Glutamatergic neuron (in vitro differentiated cells): ENCODE data around the gene CYP8B1. TPM values are rescaled to one million over a fixed set of nuclear protein-coding genes. Genes with fewer than 3 reads are reported as not detected.

ENCODE experiments used
- DNase-seq: peaks from one replicate; pipeline ENCODE4 v3.0.0; 2022
- H3K27ac Mint-ChIP-seq: one replicate; pipeline ENCODE4 v1.8.0; 2020; ENCODE audit warnings: mild to moderate bottlenecking, mixed read lengths, inconsistent platforms; ENCODE audit not compliant: unreplicated experiment
- H3K27me3 Mint-ChIP-seq: one replicate; pipeline ENCODE4 v1.8.0; 2020; ENCODE audit warnings: mild to moderate bottlenecking, moderate library complexity, mixed read lengths, inconsistent platforms; ENCODE audit not compliant: unreplicated experiment
- H3K36me3 Mint-ChIP-seq: one replicate; pipeline ENCODE4 v1.8.0; 2020; ENCODE audit warnings: mild to moderate bottlenecking, mixed read lengths, inconsistent platforms; ENCODE audit not compliant: unreplicated experiment
- H3K4me1 Mint-ChIP-seq: one replicate; pipeline ENCODE4 v1.8.0; 2020; ENCODE audit warnings: mild to moderate bottlenecking, low read depth, mixed read lengths, inconsistent platforms; ENCODE audit not compliant: unreplicated experiment
- H3K4me3 Mint-ChIP-seq: one replicate; pipeline ENCODE4 v1.8.0; 2020; ENCODE audit warnings: mild to moderate bottlenecking, mixed read lengths, inconsistent platforms; ENCODE audit not compliant: unreplicated experiment
- H3K9me3 Mint-ChIP-seq: one replicate; pipeline ENCODE4 v1.8.0; 2020; ENCODE audit warnings: mild to moderate bottlenecking, moderate library complexity, mixed read lengths, inconsistent platforms; ENCODE audit not compliant: unreplicated experiment
- total RNA-seq: library from RNA; stranded (reverse); fragmentation: NEBNext Ultra II Directional; extraction: Animal tissue kit (Norgen Biotek cat#: 25700); gene quantifications from one replicate; pipeline ENCODE4 v1.2.1, GENCODE V29; 2021; ENCODE audit not compliant: unreplicated experiment
- TF ChIP-seq, protein P1 (sequence below): fragments of 200-600 bp; sonication (generic); IDR thresholded peaks from one replicate; pipeline ENCODE4 v1.5.0; 2021; ENCODE audit not compliant: partially characterized antibody, unreplicated experiment

CYP8B1 gene
- total RNA-seq, 1 donor from 2014 or later: not detected

GRCh38 chr3:42829083-42829627, 46.5 kb downstream of the CYP8B1 start:
- no peak for DNase-seq
- Mint-ChIP-seq H3K27ac (no peak overlapping the region), H3K36me3 (no peaks in the 10 kb centered on the region), H3K4me3 (no peak overlapping the region), H3K27me3 (no peaks in the 10 kb centered on the region), H3K9me3 (no peaks in the 10 kb centered on the region), H3K4me1 (no peaks in the 10 kb centered on the region)
- TF ChIP-seq, protein P1, sequence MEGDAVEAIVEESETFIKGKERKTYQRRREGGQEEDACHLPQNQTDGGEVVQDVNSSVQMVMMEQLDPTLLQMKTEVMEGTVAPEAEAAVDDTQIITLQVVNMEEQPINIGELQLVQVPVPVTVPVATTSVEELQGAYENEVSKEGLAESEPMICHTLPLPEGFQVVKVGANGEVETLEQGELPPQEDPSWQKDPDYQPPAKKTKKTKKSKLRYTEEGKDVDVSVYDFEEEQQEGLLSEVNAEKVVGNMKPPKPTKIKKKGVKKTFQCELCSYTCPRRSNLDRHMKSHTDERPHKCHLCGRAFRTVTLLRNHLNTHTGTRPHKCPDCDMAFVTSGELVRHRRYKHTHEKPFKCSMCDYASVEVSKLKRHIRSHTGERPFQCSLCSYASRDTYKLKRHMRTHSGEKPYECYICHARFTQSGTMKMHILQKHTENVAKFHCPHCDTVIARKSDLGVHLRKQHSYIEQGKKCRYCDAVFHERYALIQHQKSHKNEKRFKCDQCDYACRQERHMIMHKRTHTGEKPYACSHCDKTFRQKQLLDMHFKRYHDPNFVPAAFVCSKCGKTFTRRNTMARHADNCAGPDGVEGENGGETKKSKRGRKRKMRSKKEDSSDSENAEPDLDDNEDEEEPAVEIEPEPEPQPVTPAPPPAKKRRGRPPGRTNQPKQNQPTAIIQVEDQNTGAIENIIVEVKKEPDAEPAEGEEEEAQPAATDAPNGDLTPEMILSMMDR: no peak

DNA sequence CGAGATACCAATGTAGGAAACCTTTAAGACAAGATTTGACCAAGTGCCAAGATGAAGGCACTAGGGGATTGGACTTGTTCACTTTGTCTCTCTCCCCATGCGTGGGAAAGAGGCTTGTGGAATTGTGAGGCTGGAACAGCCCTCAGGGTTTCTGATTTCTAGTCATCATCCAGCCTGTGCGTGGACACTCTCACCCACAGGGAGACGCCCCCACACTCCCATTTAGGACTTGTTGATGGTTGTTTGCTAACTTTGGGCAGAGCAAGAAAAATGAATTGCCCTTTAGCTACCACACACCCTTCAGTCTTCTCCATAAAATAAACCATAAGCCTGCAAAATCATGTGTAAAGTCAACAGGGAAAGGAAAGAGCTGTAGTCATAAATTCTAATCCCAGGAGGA, 48.0 kb downstream of the CYP8B1 start:
- Mint-ChIP-seq H3K9me3 (no peaks in the 10 kb centered on the region), H3K36me3 (no peaks in the 10 kb centered on the region), H3K4me1 (peaks cover 4% of the 10 kb centered on the region), H3K4me3 (no peak overlapping the region), H3K27me3 (no peaks in the 10 kb centered on the region), H3K27ac (no peak overlapping the region)
- DNase-seq: no peak
- TF ChIP-seq, protein P1: no peak

DNA sequence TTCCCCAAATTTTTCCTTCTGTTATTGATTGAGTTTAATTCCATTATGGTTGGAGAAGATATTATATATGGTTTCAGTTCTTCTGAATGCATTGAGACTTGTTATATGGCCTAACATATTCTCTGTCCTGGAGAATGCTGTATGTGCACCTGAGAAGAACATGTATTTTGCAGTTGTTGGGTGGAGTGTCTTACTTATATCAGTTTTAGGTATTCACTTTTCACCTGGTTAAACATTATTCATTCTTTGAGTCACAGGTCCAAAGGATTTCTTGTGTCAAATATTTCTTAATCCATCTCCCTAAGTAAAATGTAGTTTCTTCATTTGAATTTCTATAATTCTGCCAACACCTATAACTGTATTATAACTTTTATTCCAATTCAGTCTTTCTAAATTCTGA, 48.7 kb downstream of the CYP8B1 start:
- Mint-ChIP-seq H3K4me1 (peaks cover 4% of the 10 kb centered on the region), H3K9me3 (no peaks in the 10 kb centered on the region), H3K27me3 (no peaks in the 10 kb centered on the region), H3K36me3 (no peaks in the 10 kb centered on the region), H3K27ac (no peak overlapping the region), H3K4me3 (no peak overlapping the region)
- TF ChIP-seq, protein P1: no peak
- DNase-seq: no peak

DNA sequence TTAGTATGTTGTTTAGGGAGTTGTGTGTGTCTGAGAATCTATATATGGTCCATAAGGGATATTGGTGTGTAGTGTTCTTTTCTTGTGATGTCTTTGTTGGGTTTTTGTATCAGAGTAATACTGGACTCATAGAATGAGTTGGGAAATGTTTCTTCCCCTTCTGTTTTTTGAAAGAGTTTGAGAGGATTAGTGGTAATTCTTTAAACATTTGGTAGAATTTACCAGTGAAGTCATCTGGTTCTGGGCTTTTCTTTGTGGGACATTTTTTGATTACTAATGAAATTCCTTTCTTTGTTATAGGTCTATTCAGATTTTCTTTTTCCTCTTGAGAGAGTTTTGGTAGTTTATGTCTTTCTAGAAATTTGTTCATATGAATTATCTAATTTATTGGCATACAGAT, 49.5 kb downstream of the CYP8B1 start:
- no peak overlapping the region for H3K4me3 Mint-ChIP-seq
- TF ChIP-seq, protein P1: no peak
- H3K4me1 Mint-ChIP-seq: peaks cover 4% of the 10 kb centered on the region
- DNase-seq: no peak
- H3K27ac Mint-ChIP-seq: no peak overlapping the region
- H3K36me3 Mint-ChIP-seq: no peaks in the 10 kb centered on the region
- no peaks in the 10 kb centered on the region for H3K27me3 Mint-ChIP-seq
- no peaks in the 10 kb centered on the region for H3K9me3 Mint-ChIP-seq

DNA sequence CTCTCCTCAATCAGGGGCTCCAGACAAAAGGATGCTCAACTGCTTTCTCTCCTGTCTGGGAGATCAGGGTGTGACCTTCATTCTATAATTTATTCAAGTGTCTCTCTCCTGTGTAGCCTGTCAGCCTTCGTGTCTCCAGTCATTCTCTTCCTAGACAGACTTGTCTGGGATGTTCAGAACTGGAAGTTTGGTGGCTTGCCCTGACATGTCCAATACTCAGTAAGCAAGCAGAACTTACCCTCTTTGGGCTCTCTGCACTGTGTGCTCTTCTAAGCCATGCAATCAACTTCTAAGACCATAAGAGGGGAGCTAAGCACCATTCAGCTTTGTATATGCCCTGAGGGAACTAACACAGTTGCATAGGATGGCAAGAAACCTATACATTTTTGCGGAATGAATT, 52.3 kb downstream of the CYP8B1 start:
- H3K27me3 Mint-ChIP-seq: no peaks in the 10 kb centered on the region
- TF ChIP-seq, protein P1: no peak
- no peak overlapping the region for H3K4me3 Mint-ChIP-seq
- H3K27ac Mint-ChIP-seq: peak overlapping the region; percentile 16
- no peaks in the 10 kb centered on the region for H3K9me3 Mint-ChIP-seq
- no peaks in the 10 kb centered on the region for H3K36me3 Mint-ChIP-seq
- no peak for DNase-seq
- H3K4me1 Mint-ChIP-seq: peaks cover 4% of the 10 kb centered on the region
